Posterior cingulate gyrus (tissue), 11 donors: ENCODE data around the gene FGR.
A peak's percentile ranks its signal among the peaks of the same experiment; 100 is the strongest.

Experiments
- DNase-seq, 10 donors: peaks; one replicate each; pipeline versions ENCODE4 v3.0.0 to v3.0.0-alpha.2; 2020 to 2021; ENCODE audit warnings: mixed read lengths in 3 of 10
- intact Hi-C: fragments of 100-400 bp; cut with DNase I; formaldehyde crosslinking; loops from one replicate; pipeline ENCODE4 v1.15.1; 2023

Gene FGR

GRCh38 chr1:27574001-27574781 is 60.8 kb downstream of the FGR start:
- intact Hi-C loops: no loop called here
- DNase-seq: no peak

DNA sequence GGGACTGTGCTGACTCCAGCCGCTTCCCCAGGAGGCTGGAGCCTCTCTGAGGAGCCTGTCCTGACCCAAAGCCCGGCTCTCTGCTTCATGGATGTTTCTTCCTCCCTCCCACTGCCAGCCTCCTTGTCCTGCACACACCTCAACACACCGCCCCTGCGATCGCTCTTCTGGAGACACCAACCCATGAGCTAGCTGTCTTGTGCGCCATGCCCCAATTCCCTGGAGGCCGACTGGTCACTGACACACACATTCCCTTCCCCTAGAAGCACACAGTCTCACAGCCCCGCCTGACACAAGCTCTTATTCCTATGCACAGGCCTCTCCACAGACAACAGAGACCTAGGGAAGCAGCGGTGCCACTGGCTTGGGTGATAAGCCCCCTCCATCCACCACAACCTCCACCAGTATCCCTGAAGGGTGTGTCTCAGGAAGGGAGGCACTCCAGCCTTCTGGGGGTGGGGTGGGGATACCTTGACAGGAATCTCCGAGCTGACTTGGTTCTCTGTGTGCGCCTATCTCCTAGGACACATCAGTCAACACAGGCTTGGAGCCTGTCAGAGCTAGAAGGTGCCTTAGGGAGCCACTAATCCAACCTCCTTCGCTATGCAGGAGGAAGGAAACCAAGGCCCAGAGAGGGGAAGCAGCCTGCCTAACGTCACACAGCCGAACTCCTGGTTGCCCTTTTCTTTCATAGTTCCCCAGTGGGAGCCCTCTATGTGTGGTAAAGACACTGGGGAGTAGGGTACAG is 62.1 kb downstream of the FGR start:
- intact Hi-C loops: no loop called here
- DNase-seq: peak in 2 of 10 donors; percentile 81 to 83

DNA sequence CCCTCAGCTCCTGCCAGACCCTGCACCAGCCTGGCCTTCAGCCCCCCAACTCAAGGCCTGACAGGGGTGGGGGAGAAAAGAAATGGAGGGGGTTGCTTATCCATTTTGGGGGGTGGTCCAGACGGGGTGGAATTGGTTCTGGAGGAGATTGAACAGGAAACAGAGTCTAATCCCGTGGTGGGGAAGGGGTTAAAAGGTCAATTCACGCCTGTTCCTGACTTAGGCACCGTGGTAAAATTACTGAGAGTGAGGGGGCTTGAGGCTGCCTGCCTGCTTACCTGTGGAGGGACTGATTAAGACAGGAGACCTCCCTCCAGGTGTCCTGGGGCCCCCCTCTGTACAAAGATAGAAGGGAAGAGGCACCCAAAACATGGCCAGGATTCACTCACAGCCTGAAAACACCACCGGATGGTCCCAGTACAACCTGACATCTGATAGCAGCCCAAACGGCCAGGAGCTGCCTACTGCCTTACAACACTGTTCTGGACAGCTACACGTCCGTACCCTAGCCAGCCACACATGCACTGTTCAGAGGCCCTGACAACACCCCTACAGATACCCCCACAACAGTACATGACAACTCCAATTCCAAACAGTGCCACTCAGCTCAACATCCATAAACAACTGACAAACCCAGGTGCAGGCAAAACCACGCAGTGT is 62.8 kb downstream of the FGR start:
- intact Hi-C loops: no loop called here
- DNase-seq: no peak

DNA sequence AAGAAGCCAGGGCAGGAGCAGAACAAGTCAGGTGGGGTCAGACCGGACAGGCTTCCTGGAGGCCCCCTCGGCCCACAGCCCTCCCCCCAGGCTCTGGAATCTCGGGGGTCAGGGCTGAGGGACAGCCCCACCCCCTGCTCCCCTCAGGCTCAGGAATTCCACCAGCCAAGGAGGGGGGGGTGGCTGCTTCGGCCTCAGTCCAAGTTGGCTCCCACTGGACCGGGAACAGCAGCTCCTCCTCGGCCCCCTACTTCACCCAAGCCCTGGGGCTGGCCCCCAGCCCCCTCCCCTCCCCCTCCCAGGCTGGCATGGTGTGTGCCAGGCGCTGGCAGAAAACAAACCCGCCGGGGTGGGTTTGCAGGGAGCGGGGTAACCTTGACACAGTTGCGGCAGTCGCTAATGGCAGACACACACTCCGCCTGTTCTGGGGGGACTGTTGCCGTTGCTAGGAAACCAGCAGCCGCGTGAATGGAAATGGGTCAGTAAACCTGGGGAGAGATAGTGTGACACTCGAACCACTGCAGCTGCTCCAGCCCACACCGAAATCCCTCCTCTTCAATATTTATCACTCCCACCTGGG is 63.5 kb downstream of the FGR start:
- intact Hi-C loops: no loop called here
- peak in 6 of 10 donors; percentile 55 to 91 (median 78) for DNase-seq

DNA sequence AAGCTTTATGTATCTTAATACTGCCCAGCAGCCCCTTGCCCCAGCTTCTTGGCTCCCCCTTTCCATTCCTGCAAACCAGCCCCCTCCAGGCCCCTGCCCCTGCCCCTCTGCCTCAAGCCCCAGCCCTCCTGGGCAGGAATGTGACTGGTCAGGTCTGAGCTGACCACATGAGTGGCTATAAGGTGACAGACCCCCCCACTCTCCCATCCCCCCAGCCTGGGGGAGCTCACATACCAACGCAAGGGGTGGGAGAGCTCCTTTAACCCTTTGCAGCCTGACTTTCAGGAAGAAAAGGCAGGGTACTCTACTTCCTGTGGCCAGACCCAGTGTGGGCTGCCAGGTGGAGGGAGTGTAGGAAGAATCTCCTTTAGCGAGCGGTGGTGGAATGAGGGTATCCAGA is 64.2 kb downstream of the FGR start:
- intact Hi-C loops: no loop called here
- DNase-seq: no peak

DNA sequence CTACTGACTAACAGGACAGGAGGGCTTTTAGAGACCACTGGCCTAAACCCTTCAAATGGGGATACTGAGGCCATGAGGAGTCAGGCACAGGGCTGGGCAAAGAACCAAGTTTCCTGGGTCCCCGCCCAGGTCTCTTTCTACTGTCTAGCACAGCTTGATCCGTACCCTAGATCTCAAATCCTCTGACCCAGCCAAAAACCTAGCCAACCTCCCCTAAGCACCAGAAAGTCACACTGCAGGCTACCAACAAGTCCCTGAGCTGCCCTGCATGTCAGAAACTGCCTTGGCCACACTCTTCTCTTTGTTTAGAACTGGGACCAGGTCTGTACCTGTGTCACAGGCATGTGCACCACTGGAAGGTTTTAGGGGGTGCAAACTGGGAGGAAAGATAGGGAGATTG is 64.6 kb downstream of the FGR start:
- intact Hi-C loops: no loop called here
- no peak for DNase-seq

DNA sequence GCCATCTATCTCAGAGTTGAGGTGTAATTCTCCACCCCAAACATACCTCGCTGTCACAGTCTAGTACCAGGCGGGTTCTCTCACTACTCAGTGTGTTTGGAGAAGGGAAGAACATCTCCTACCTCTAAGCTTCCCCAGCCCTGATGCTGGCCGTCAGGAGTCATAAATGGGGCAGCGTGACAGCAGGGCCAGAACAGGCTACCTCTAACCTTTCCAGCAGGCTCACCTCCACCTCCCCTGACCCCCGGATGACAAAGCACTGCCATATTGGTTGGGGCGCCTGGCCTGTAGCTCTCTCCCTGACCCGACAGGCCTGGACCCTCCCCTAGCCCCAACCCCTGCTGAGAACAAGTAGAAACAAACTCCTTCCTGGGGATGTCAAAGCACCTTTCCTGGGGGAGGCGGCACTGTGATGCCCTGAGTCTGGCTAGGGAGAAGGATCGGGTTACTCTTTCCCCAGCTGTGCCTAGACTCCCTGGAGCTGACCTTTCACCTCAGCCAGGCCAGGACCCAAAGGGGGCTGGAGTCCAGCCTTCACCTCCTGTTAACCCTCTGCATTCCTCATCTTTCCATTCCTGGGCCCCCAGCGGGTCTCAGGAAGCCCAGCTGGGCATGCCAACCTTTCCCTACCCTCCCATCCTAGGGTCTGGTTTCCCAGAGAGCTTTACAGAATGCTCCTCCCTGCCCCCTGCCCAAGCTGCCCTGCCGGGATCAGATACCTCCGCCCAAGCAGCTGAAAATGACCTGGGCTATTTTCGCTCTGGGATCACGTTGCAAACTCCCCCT is 65.3 kb downstream of the FGR start:
- no peak for DNase-seq
- intact Hi-C loops: no loop called here

- intact Hi-C loops: no loop called here
- no peak for DNase-seq
Observed at GRCh38 chr1:27569088-27569460, 65.9 kb downstream of the FGR start.

- DNase-seq: peak; percentile 47 to 97 (median 77)
- intact Hi-C loops: no loop called here
Observed at GRCh38 chr1:27568300-27569087, 66.5 kb downstream of the FGR start.

GRCh38 chr1:27567971-27568299 is 67.0 kb downstream of the FGR start:
- intact Hi-C loops: no loop called here
- DNase-seq: no peak

GRCh38 chr1:27567146-27567526 is 67.8 kb downstream of the FGR start:
- intact Hi-C loops: no loop called here
- DNase-seq: peak in 1 of 10 donors; percentile 86

GRCh38 chr1:27566462-27567145 is 68.4 kb downstream of the FGR start:
- intact Hi-C loops: no loop called here
- DNase-seq: peak in 1 of 10 donors; percentile 82

- peak in 4 of 10 donors; percentile 54 to 89 (median 78) for DNase-seq
Observed at GRCh38 chr1:27564710-27565649, 70.0 kb downstream of the FGR start.

GRCh38 chr1:27563591-27564471 is 71.2 kb downstream of the FGR start:
- DNase-seq: peak in 2 of 10 donors; percentile 84 to 92
- intact Hi-C loops: no loop called here

More at GRCh38 chr1:27564710-27565649, 70.0 kb downstream of the FGR start:
- intact Hi-C loops: no loop called here

DNA sequence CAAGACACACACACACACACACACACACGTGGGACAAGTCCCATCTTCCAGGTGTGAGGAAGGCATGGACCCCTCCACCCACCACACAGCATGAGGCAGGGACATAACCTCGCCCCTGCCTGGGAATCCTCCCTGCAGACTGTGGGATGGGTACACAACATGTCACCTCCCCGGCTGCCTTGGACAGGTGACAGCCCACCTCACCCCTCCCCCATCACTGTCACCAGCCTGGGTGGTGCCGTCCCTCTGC is 71.7 kb downstream of the FGR start:
- DNase-seq: no peak
- intact Hi-C loops: no loop called here

DNA sequence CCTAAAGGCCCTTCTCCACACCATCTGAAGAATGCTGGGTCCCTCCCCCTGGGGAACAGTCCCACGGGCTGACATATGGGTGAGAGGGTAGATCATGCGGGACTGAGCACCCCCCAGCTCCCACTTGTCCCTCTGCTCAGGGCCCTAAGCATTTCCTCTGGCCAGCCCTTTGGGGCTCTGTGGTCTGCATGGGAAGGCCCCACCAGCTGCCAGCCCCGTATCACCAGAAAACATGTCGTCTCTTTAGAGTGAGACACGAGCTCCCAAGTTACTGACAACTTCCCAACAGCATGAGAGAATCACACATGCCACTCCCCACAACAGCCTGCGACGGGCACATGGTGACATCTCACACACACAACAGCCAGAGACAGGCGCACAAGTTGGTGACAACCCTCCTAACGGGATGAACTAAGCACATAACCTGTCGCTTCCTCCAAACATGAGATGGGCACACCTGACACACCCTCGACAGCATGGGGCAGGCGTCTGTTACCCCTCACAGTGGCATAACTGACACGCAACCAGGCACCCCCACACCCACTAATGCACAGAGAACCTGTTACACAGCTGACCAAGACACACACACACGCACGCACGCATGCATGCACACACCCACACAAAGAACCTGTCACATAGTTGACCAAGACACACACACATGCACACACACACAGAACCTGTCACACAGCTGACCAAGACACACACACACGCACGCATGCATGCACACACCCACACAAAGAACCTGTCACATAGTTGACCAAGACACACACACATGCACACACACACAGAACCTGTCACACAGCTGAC is 72.2 kb downstream of the FGR start:
- intact Hi-C loops: no loop called here
- no peak for DNase-seq
